IMR-90 (cell line): ENCODE results near the gene ZNF200.

Experiments
- BHLHE40 ChIP-seq: fragments of 150-350 bp; IDR thresholded peaks from 2 replicates; pipeline ENCODE4 v1.6.1; 2016; ENCODE audit warnings: mild to moderate bottlenecking, low read depth, low read length
- CEBPB ChIP-seq: IDR thresholded peaks from 2 replicates; pipeline ENCODE4 v1.6.1; 2012; ENCODE audit warnings: low read depth, low read length, improper control_type of control experiment
- CTCF ChIP-seq: conservative IDR thresholded peaks from 2 replicates; pipeline ENCODE4 v1.5.1; 2012; ENCODE audit warnings: mild to moderate bottlenecking, low read depth, low read length, improper control_type of control experiment
- ELK1 ChIP-seq: fragments of 150-350 bp; IDR thresholded peaks from 2 replicates; pipeline ENCODE4 v1.6.1; 2016; ENCODE audit warnings: low read depth, mild to moderate bottlenecking, low read length, moderate library complexity, borderline replicate concordance
- MXI1 ChIP-seq: IDR thresholded peaks from 2 replicates; pipeline ENCODE4 v1.6.1; 2012; ENCODE audit warnings: low read depth, mild to moderate bottlenecking, low read length, moderate library complexity, borderline replicate concordance
- POLR2A ChIP-seq: IDR thresholded peaks from 2 replicates; pipeline ENCODE4 v1.6.1; 2012; ENCODE audit warnings: mild to moderate bottlenecking, low read depth, low read length
- RAD21 ChIP-seq: IDR thresholded peaks from 2 replicates; pipeline ENCODE4 v1.6.1; 2012; ENCODE audit warnings: low read length, improper control_type of control experiment
- RCOR1 ChIP-seq: IDR thresholded peaks from 2 replicates; pipeline ENCODE4 v1.6.1; 2012; ENCODE audit warnings: mild to moderate bottlenecking, low read length, improper control_type of control experiment; ENCODE audit not compliant: insufficient replicate concordance
- RFX5 ChIP-seq: IDR thresholded peaks from 2 replicates; pipeline ENCODE4 v1.8.0; 2012; ENCODE audit warnings: low read depth, mild to moderate bottlenecking, low read length, moderate library complexity
- SMC3 ChIP-seq: fragments of 150-350 bp; IDR thresholded peaks from 2 replicates; pipeline ENCODE4 v1.6.1; 2016; ENCODE audit warnings: low read depth, mild to moderate bottlenecking, antibody characterized with exemption, low read length, moderate library complexity
- USF2 ChIP-seq: fragments of 150-350 bp; IDR thresholded peaks from 2 replicates; pipeline ENCODE4 v1.6.1; 2017; ENCODE audit warnings: mild to moderate bottlenecking, antibody characterized with exemption, low read length, low read depth

GRCh38 chr16:3248596-3248995 is 13.6 kb upstream of the ZNF200 start:
- no peak for TF ChIP-seq CTCF
- no peak for TF ChIP-seq POLR2A
- no peak for TF ChIP-seq CEBPB
- TF ChIP-seq MXI1: no peak
- no peak for TF ChIP-seq SMC3
- no peak for TF ChIP-seq RFX5
- no peak for TF ChIP-seq USF2
- TF ChIP-seq RAD21: no peak
- no peak for TF ChIP-seq BHLHE40
- no peak for TF ChIP-seq ELK1
- no peak for TF ChIP-seq RCOR1
